Nephron progenitor cell (in vitro differentiated cells): Measurements from ENCODE around the gene TRAM2.

Experiments used
- DNase-seq: peaks from one replicate; pipeline ENCODE4 v3.0.0; 2021
- H3K27ac Mint-ChIP-seq: 2 replicates; pipeline ENCODE4 v1.8.0; 2021; ENCODE audit warnings: mild to moderate bottlenecking, moderate library complexity, mixed read lengths
- H3K27me3 Mint-ChIP-seq: 2 replicates; pipeline ENCODE4 v1.8.0; 2021; ENCODE audit warnings: mild to moderate bottlenecking, low read depth, mixed read lengths; ENCODE audit not compliant: poor library complexity
- H3K36me3 Mint-ChIP-seq: 2 replicates; pipeline ENCODE4 v1.8.0; 2021; ENCODE audit warnings: low read depth, mixed read lengths
- H3K4me1 Mint-ChIP-seq: 2 replicates; pipeline ENCODE4 v1.8.0; 2021; ENCODE audit warnings: mixed read lengths
- H3K4me3 Mint-ChIP-seq: 2 replicates; pipeline ENCODE4 v1.8.0; 2021; ENCODE audit warnings: mild to moderate bottlenecking, moderate library complexity, mixed read lengths
- H3K9me3 Mint-ChIP-seq: 2 replicates; pipeline ENCODE4 v1.8.0; 2021; ENCODE audit warnings: mild to moderate bottlenecking, moderate library complexity, mixed read lengths
- CTCF ChIP-seq: fragments of 200-600 bp; sonication (generic); IDR thresholded peaks from 2 replicates; pipeline ENCODE4 v1.5.0; 2021; ENCODE audit warnings: antibody characterized with exemption

TRAM2 gene

GRCh38 chr6:52522655-52523054, 54.2 kb downstream of the TRAM2 start:
- Mint-ChIP-seq H3K4me3 (no peak overlapping the region), H3K27ac (peak overlapping the region; percentile 65), H3K4me1 (peaks cover 24% of the 10 kb centered on the region)

GRCh38 chr6:52522151-52522626, 54.7 kb downstream of the TRAM2 start:
- Mint-ChIP-seq H3K9me3 (no peaks in the 10 kb centered on the region), H3K4me1 (peaks cover 27% of the 10 kb centered on the region), H3K36me3 (peaks cover 31% of the 10 kb centered on the region), H3K27ac (peak overlapping the region; percentile 65), H3K4me3 (no peak overlapping the region), H3K27me3 (peaks cover 2% of the 10 kb centered on the region)
- no peak for TF ChIP-seq CTCF
- DNase-seq: no peak

More at GRCh38 chr6:52522655-52523054, 54.2 kb downstream of the TRAM2 start:
- TF ChIP-seq CTCF: no peak
- Mint-ChIP-seq H3K9me3 (no peaks in the 10 kb centered on the region), H3K27me3 (peaks cover 2% of the 10 kb centered on the region), H3K36me3 (peaks cover 31% of the 10 kb centered on the region)
- DNase-seq: no peak

DNA sequence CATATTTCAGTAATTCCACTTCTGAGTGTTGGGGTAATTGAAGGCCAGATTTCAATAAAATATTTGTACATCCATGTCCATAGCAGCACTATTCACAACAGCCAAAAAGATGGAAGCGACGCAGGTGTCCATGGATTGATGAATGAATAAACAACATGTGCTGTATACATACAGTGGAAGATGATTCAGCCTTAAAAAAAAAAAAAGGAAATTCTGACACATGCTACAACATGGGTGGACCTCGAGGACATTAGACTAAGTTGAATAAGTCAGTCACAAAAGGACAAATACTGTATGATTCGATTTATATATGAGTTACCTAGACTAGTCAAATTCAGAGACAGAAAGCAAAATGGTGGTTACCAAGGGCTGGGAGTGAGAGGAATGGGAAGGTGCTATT, 57.2 kb downstream of the TRAM2 start:
- no peak for DNase-seq
- H3K9me3 Mint-ChIP-seq: no peaks in the 10 kb centered on the region
- peaks cover 32% of the 10 kb centered on the region for H3K36me3 Mint-ChIP-seq
- TF ChIP-seq CTCF: no peak
- no peak overlapping the region for H3K27ac Mint-ChIP-seq
- no peaks in the 10 kb centered on the region for H3K27me3 Mint-ChIP-seq
- peaks cover 42% of the 10 kb centered on the region for H3K4me1 Mint-ChIP-seq
- H3K4me3 Mint-ChIP-seq: no peak overlapping the region

GRCh38 chr6:52518279-52518945, 58.4 kb downstream of the TRAM2 start:
- peaks cover 54% of the 10 kb centered on the region for H3K4me1 Mint-ChIP-seq
- H3K4me3 Mint-ChIP-seq: no peak overlapping the region
- H3K27ac Mint-ChIP-seq: peak overlapping the region; percentile 93
- no peaks in the 10 kb centered on the region for H3K9me3 Mint-ChIP-seq
- H3K36me3 Mint-ChIP-seq: peaks cover 41% of the 10 kb centered on the region
- H3K27me3 Mint-ChIP-seq: no peaks in the 10 kb centered on the region
- DNase-seq: no peak
- TF ChIP-seq CTCF: no peak

GRCh38 chr6:52517502-52518278, 59.2 kb downstream of the TRAM2 start:
- DNase-seq: no peak
- Mint-ChIP-seq H3K4me3 (peak overlapping the region; percentile 38), H3K36me3 (peaks cover 45% of the 10 kb centered on the region)

More at GRCh38 chr6:52517502-52518278, 59.2 kb downstream of the TRAM2 start:
- Mint-ChIP-seq H3K9me3 (no peaks in the 10 kb centered on the region), H3K4me1 (peaks cover 53% of the 10 kb centered on the region), H3K27me3 (no peaks in the 10 kb centered on the region), H3K27ac (peak overlapping the region; percentile 93)
- no peak for TF ChIP-seq CTCF
